ENCODE data around the gene MPI. TPM values are rescaled to one million over a fixed set of nuclear protein-coding genes. Genes with fewer than 3 reads are reported as not detected.
A peak's percentile ranks its signal among the peaks of the same experiment; 100 is the strongest.

The MPI gene
- total and polyA plus RNA-seq, 10 of the 15 experiments (the other 5 are each of a cell fraction or from before 2014, with no cell fraction given): 35.6 to 93.9 (median 44.1) TPM

GRCh38 chr15:74873036-74873755 lies 16.6 kb upstream of the MPI start, which contains the start of gene SCAMP2 (continued):
- TF ChIP-seq ATF2 (IDR thresholded peaks at IDR 0.05; ENCODE audit: low read length) (no peak), RB1 (IDR thresholded peaks at IDR 0.05; ENCODE audit: borderline replicate concordance) (peak; percentile 67; the same call in 1 of the 2 replicates), IRF3 (IDR thresholded peaks at IDR 0.05) (peak; percentile 66; the same call in 1 of the 2 replicates), ETV6 (conservative IDR thresholded peaks at IDR 0.05 in 1 of 2, IDR thresholded peaks at IDR 0.05 in 1 of 2; ENCODE audit: borderline replicate concordance in 1 of 2, low read depth in 1 of 2) (no peak), SUZ12 (IDR thresholded peaks at IDR 0.05; ENCODE audit: unreplicated experiment) (no peak), CHD2 (IDR thresholded peaks at IDR 0.05; ENCODE audit: borderline replicate concordance, low read depth, low read length) (peak; percentile 85; the same call in 1 of the 2 replicates), CBFB (IDR thresholded peaks at IDR 0.05; ENCODE audit: low read depth) (peak; percentile 20; the same call in 1 of the 2 replicates), PKNOX1 (IDR thresholded peaks at IDR 0.05) (peak; percentile 99), NRF1 (conservative IDR thresholded peaks at IDR 0.05; ENCODE audit: low read depth, low read length) (peak; percentile 56), IKZF1 (conservative IDR thresholded peaks at IDR 0.05) (peak; percentile 70), EZH2 (IDR thresholded peaks at IDR 0.05; ENCODE audit: borderline replicate concordance, control insufficient read depth, low read depth, low read length) (no peak), MTA3 (IDR thresholded peaks at IDR 0.05; ENCODE audit: borderline replicate concordance, low read length) (no peak), RELA (IDR thresholded peaks at IDR 0.05; ENCODE audit: borderline replicate concordance, partially characterized antibody) (peak; percentile 85), NKRF (conservative IDR thresholded peaks at IDR 0.05) (peak; percentile 94), POLR2AphosphoS2 (IDR thresholded peaks at IDR 0.05; ENCODE audit: low read depth, low read length) (no peak), CHD4 (IDR thresholded peaks at IDR 0.05) (no peak), SIN3A (IDR thresholded peaks at IDR 0.05; ENCODE audit: low read depth, low read length) (no peak; the same call in 1 of the 2 replicates), RFX5 (IDR thresholded peaks at IDR 0.05; ENCODE audit: low read depth, low read length) (no peak), CREM (IDR thresholded peaks at IDR 0.05; ENCODE audit: low read depth) (peak; percentile 79; the same call in 1 of the 2 replicates), HDGF (IDR thresholded peaks at IDR 0.05) (peak; percentile 55; the same call in 1 of the 2 replicates), HSF1 (IDR thresholded peaks at IDR 0.05; ENCODE audit: low read depth, low read length) (no peak)

All from GM12878 (cell line).